DMS114 treated with DMSO at 0.1 percent for 48 hours (cell line): Measurements from ENCODE around the gene PCDHGC4.

Experiments
- DNase-seq: peaks from one replicate; lab custom pipeline; 2025; ENCODE audit not compliant: unreplicated experiment; lab: John Stamatoyannopoulos, UW

Gene PCDHGC4

GRCh38 chr5:141490271-141490670 is 5.4 kb downstream of the PCDHGC4 start:
- no peak for DNase-seq

- DNase-seq = no peak
Measured at GRCh38 chr5:141490771-141491170, 5.9 kb downstream of the PCDHGC4 start.

- no peak for DNase-seq
Measured at GRCh38 chr5:141491323-141492167, 6.7 kb downstream of the PCDHGC4 start.

- no peak for DNase-seq
Measured at GRCh38 chr5:141492168-141492885, 7.5 kb downstream of the PCDHGC4 start.

- no peak for DNase-seq
Measured at GRCh38 chr5:141493500-141494422, 8.9 kb downstream of the PCDHGC4 start.

- DNase-seq = no peak
Measured at GRCh38 chr5:141494761-141495452, 10.1 kb downstream of the PCDHGC4 start.

- DNase-seq = no peak
Measured at GRCh38 chr5:141495453-141495811, 10.6 kb downstream of the PCDHGC4 start.

GRCh38 chr5:141496038-141496437 is 11.2 kb downstream of the PCDHGC4 start:
- no peak for DNase-seq

GRCh38 chr5:141501761-141502160 is 16.9 kb downstream of the PCDHGC4 start:
- no peak for DNase-seq

- no peak for DNase-seq
Measured at GRCh38 chr5:141503681-141504080, 18.9 kb downstream of the PCDHGC4 start.

- no peak for DNase-seq
Measured at GRCh38 chr5:141504216-141504615, 19.4 kb downstream of the PCDHGC4 start.

GRCh38 chr5:141506381-141507155 is 21.7 kb downstream of the PCDHGC4 start:
- no peak for DNase-seq

GRCh38 chr5:141507387-141508091 is 22.7 kb downstream of the PCDHGC4 start:
- no peak for DNase-seq

GRCh38 chr5:141508440-141508797 is 23.6 kb downstream of the PCDHGC4 start:
- DNase-seq = no peak

GRCh38 chr5:141508798-141509611 is 24.2 kb downstream of the PCDHGC4 start:
- DNase-seq = no peak

- DNase-seq = no peak
Measured at GRCh38 chr5:141510160-141510559, 25.3 kb downstream of the PCDHGC4 start.

- no peak for DNase-seq
Measured at GRCh38 chr5:141510850-141511601, 26.2 kb downstream of the PCDHGC4 start.

GRCh38 chr5:141511771-141512325 is 27.0 kb downstream of the PCDHGC4 start:
- DNase-seq = no peak
